HG02973 (cell line): Measurements from ENCODE around the gene TARBP1.

Experiments used
- ATAC-seq: cut with Tn5 transposase; IDR thresholded peaks from one replicate; pipeline ENCODE4 v1.9.1; 2021; ENCODE audit warnings: moderate library complexity; ENCODE audit not compliant: unreplicated experiment

Gene TARBP1

DNA sequence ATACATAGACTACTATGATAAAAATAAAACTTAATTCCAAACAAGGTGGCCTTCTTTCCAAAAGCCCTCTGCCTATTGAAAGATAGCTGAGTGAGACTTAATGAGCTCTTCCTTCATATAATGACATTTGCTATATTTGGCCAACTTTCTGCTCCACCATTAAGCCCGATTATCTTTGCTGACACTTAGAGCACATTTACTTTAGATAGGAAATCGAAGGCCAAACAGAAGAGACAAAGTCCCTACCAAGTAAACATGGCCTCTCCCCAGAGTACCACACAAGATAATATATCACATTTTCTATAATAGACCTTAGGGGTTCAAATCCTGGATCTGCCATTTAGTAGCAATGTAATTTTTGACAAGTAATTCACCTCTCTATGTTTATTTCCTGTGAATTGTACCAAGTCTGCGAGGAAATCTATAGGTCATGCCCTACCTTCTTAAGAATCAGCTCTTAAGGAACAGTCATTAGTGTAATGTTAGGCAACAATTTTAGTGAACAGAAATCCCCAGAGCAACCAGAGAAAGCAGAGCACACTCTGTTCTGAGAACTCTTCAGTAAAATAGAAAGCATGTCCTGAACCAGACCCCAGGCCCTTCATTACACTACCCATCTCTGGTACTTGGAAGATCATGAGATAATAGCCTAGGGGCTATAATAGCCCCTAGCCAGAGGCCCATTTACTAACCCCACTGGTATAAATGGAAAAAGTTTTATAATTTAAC is 123.0 kb downstream of the TARBP1 start:
- ATAC-seq = no peak

DNA sequence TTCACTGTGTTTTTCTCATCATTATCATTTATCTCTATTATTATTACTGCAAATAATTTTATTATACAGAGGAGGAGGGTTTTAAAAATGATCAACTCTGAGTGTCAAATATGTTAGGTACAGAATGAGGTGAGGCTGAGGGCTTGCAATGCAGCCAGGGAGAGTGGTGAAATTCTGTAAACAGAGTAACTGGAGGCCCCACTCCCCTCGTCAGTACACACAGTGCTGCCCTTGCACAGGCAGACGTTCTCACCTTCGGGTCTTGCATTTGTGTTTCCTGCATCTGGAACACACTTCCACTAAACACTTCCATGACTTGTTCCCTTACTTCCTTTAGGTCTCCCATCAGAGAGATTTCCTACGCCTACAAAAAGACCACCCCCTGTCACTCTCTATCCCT is 130.0 kb downstream of the TARBP1 start:
- no peak for ATAC-seq

DNA sequence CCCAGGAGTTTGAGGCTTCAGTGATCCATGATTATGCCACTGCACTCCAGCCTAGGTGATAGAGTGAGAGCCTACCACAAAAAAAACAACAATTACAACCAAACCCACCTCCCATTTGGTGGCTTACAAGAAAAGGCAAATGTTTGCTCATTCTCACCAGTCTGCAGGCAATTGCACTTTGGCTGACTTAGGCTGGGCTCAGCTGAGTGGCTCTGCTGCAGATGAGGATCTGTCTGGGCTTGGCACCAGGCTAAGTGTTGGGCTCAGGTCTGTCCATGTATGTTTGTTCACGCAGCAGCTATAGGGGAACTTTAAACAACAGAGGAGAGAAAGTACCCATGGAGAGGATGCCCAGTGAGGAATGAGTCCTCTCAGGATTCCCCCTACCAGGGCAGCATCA is 133.7 kb downstream of the TARBP1 start:
- no peak for ATAC-seq

DNA sequence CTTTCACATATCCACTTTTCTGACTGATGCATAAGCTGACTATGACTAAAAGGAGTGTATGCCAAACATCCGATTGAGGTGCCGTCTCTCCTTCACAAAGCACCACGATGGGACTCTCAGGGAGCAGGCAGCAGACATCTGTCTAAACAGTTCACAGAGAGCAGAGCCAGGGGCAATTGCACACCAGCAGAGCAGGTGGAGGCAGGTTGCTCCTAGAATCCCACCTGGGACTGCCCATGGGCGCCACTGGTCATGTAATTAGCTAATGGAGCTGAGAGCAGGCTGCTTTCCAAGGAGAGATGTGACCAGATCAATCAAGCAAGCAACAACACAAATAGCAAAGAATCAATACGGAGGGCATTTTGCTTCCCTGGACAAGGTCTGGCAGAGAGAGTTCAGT is 136.2 kb downstream of the TARBP1 start:
- no peak for ATAC-seq
